ENCODE data around the gene EIF4E2. TPM values are rescaled to one million over a fixed set of nuclear protein-coding genes. Genes with fewer than 3 reads are reported as not detected.

Gene EIF4E2
- total and polyA plus RNA-seq, 2 of the 4 experiments (the other 2 are of a cell fraction) = 52.1 to 105 TPM

DNA sequence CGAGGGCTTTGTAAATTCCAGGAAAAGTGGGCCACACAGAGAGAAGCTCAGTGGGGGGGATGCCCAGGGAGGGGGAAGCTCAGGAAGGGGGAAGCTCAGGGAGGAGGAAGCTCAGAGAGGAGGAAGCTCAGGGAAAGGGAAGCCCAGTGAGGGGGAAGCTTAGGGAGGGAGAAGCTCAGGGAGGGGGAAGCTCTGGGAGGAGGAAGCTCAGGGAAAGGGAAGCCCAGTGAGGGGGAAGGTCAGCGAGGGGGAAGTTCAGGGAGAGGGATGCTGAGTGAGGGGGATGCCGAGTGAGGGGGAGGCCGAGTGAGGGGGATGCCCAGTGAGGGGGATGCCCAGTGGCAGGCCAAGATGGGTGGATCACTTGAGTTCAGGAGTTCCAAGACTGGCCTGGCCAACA lies 11.8 kb upstream of the EIF4E2 start:
- dilution Hi-C loops (cut with HindIII; ENCODE audit: low sequenced_read_pairs, unreplicated experiment) = no loop called here
- WGBS, 2 experiments (ENCODE audit: extremely low coverage in 2 of 2, insufficient read length in 1 of 2) = no CpG with 5 or more reads among the region's 4 CpGs
- Histone ChIP-seq H2AK9ac (replicated peaks; ENCODE audit: low read depth, low read length, poor library complexity) (no peak overlapping the region), H3K18ac (ENCODE audit: low read depth, low read length) (no peak overlapping the region), H3K4me2 (ENCODE audit: low read depth, low read length) (no peak overlapping the region), H3K4me1 (ENCODE audit: control insufficient read depth, insufficient read depth, low read length) (no peaks in the 10 kb centered on the region; the same call in 1 of the 2 replicates), H3K9me3 (ENCODE audit: control insufficient read depth, insufficient read depth, low read length) (peaks cover 6% of the 10 kb centered on the region), H4K5ac (ENCODE audit: low read depth, low read length) (no peak overlapping the region), H4K8ac (ENCODE audit: low read depth in 2 of 2, low read length in 2 of 2) (no peak overlapping the region), H3K9me1 (ENCODE audit: insufficient read depth, low read length) (0 out of 2 replicates have a peak, but pooled peaks cover 3% of the 10 kb centered on the region), H2BK120ac (ENCODE audit: low read depth, low read length) (no peak overlapping the region), H3K4me3 (ENCODE audit: insufficient read depth, low read depth, low read length) (no peak overlapping the region), H4K20me1 (ENCODE audit: insufficient read depth, low read length) (no peaks in the 10 kb centered on the region; the same call in 1 of the 2 replicates), H3K36me3 (ENCODE audit: control insufficient read depth, insufficient read depth, low read length) (no peaks in the 10 kb centered on the region), H3K56ac (ENCODE audit: extremely low read depth, insufficient read depth, low read length) (no peak overlapping the region), H2BK5ac (ENCODE audit: low read depth, low read length, poor library complexity, severe bottlenecking) (no peak overlapping the region), H2BK15ac (ENCODE audit: low read depth, low read length) (no peak overlapping the region), H3K79me1 (ENCODE audit: low read depth in 1 of 2, low read length in 2 of 2) (no peaks in the 10 kb centered on the region), H3K9ac (ENCODE audit: low read depth, low read length) (no peak overlapping the region), H2AK5ac (ENCODE audit: low read depth, low read length) (no peak overlapping the region), H2BK20ac (ENCODE audit: low read depth, low read length) (no peak overlapping the region), H3K27me3 (ENCODE audit: control insufficient read depth, insufficient read depth, low read length) (peaks cover 17% of the 10 kb centered on the region), H2AFZ (replicated peaks; ENCODE audit: low read length, poor library complexity) (no peak overlapping the region), H3K27ac (ENCODE audit: insufficient read depth, low read length) (no peak overlapping the region), H3K14ac (replicated peaks; ENCODE audit: low read depth, low read length) (no peak overlapping the region), H3K23ac (ENCODE audit: low read depth, low read length) (no peak overlapping the region), H3K4ac (ENCODE audit: low read depth, low read length) (no peak overlapping the region), H4K91ac (ENCODE audit: insufficient read depth, low read depth, low read length) (no peak overlapping the region)
- no TSS peak for BruUV-seq (replicated peaks)
- intact Hi-C loops (cut with micrococcal nuclease) = no loop called here
- ChIA-PET CTCF (interaction anchor here (0.7 kb wide), 1 partner anchor 512 kb away, joined by 7 read pairs; no protein-coding TSS in a partner anchor), POLR2A (ENCODE audit: unreplicated experiment) (no interaction called here)
- TF ChIP-seq RFX5 (IDR thresholded peaks at IDR 0.05; ENCODE audit: low read depth, low read length) (no peak), RCOR1 (IDR thresholded peaks at IDR 0.05; ENCODE audit: insufficient replicate concordance, low read length) (no peak), MAFK (IDR thresholded peaks at IDR 0.05; ENCODE audit: low read depth, low read length) (no peak), MXI1 (IDR thresholded peaks at IDR 0.05; ENCODE audit: borderline replicate concordance, low read depth, low read length) (no peak), MAZ (IDR thresholded peaks at IDR 0.05; ENCODE audit: borderline replicate concordance, low read depth, low read length) (no peak), BHLHE40 (IDR thresholded peaks at IDR 0.05; ENCODE audit: low read depth, low read length) (no peak), FOS (IDR thresholded peaks at IDR 0.05; ENCODE audit: low read depth, low read length) (no peak)
- ATAC-seq (ENCODE audit: low read depth) = no peak
- DNase-seq = no peak
- in situ Hi-C loops (cut with MboI; ENCODE audit: low sequenced_read_pairs) = no loop called here

Data from IMR-90 (cell line).